ENCODE results near the gene SEC23A.
"Not testable (repeated sequence)": the region's sequence is repeated elsewhere in the genome, so short reads cannot be mapped to it uniquely, and the experiment has no call there.

Gene SEC23A

GRCh38 chr14:39028620-39029019 lies 74.4 kb downstream of the SEC23A start:
- no peak for DNase-seq

- no peak for DNase-seq
Observed at GRCh38 chr14:39025810-39026627, 77.0 kb downstream of the SEC23A start.

GRCh38 chr14:39025250-39025809 lies 77.7 kb downstream of the SEC23A start:
- DNase-seq = no peak

DNA sequence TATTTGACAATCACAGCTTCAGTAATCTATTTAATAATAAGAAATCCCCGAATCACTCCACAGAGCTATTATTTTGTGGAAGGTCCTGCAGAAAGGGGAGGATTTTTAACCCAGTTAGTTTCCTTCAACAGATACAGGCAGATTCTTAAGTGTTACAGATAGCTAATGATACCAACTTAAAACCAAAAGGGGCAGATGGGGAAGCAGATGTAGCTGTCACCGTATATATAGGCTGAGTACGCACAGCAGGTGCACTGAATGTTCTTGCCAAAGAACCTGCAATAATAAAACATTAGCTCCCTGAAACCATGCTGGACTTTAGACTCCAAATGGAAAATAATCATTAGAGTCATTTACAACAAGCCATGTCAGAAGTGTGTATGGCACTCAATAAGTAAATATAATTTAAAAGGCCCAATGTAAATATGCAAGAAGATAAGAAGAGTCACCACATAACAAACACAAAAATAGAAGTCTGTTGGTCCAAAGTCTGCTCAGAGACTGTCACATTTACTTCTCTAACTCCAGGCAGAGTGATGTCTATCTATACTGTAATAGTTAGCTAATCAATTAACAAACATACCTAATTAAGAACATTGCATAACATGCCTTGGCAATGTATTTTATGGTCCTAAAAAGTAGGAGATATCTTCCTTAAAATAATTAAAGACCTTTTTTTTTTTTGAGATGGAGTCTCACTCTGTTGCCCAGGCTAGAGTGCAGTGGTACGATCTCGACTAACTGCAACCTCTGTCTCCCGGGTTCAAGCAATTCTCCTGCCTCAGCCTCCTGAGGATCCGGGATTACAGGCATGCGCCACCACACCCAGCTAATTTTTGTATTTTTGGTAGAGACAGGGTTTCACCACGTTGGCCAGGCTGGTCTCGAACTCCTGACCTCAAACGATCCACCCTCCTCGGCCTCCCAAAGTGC lies 78.8 kb downstream of the SEC23A start:
- no peak for DNase-seq

DNA sequence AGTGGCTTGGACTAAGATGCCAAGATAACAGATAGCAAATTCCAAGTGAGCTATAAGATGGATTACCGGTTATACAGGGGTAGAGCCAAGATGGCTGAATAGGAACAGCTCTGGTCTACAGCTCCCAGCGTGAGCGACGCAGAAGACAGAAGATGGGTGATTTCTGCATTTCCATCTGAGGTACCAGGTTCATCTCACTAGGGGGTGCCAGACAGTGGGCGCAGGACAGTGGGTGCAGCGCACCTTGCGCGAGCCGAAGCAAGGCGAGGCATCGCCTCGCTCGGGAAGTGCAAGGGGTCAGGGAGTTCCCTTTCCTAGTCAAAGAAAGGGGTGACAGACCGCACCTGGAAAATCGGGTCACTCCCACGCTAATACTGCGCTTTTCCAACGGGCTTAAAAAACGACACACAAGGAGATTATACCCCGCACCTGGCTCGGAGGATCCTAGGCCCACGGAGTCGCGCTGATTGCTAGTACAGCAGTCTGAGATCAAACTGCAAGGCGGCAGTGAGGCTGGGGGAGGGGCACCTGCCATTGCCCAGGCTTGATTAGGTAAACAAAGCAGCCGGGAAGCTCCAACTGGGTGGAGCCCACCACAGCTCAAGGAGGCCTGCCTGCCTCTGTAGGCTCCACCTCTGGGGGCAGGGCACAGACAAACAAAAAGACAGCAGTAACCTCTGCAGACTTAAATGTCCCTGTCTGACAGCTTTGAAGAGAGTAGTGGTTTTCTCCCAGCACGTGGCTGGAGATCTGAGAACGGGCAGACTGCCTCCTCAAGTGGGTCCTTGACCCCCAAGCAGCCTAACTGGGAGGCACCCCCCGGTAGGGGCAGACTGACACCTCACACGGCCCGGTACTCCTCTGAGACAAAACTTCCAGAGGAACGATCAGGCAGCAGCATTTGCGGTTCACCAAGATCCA lies 85.7 kb downstream of the SEC23A start:
- DNase-seq = not testable (repeated sequence)

DNA sequence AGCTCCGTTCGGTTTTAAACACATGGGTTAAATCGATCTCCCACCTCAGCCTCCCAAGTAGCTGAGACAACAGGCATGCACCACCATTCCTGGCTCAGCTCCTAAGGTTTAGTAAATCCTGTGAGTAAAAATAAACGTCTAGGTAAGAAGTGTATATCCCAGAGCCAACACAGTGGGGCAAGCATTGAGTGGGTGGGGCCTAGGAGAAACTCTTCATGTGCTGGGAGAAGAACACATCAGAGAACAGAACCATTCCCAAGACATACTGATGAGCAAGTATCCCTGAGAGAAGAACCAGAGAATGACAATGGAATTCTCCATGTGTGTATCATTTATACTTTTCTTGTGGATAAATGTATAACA lies 86.3 kb downstream of the SEC23A start:
- no peak for DNase-seq

- DNase-seq = no peak
Observed at GRCh38 chr14:39015964-39016577, 87.0 kb downstream of the SEC23A start.

GRCh38 chr14:39015360-39015961 lies 87.6 kb downstream of the SEC23A start:
- DNase-seq = no peak

GRCh38 chr14:39014460-39014859 lies 88.6 kb downstream of the SEC23A start:
- DNase-seq = no peak

- DNase-seq = not testable (repeated sequence)
Observed at GRCh38 chr14:39008965-39009364, 94.1 kb downstream of the SEC23A start.

GRCh38 chr14:39006721-39007410 lies 96.2 kb downstream of the SEC23A start:
- no peak for DNase-seq

- DNase-seq = no peak
Observed at GRCh38 chr14:39005044-39005880, 97.8 kb downstream of the SEC23A start.

- DNase-seq = no peak
Observed at GRCh38 chr14:38999949-39000348, 103.1 kb downstream of the SEC23A start.

GRCh38 chr14:38994731-38995130 lies 108.3 kb downstream of the SEC23A start:
- no peak for DNase-seq

- DNase-seq = no peak
Observed at GRCh38 chr14:38993981-38994380, 109.1 kb downstream of the SEC23A start.

- DNase-seq = no peak
Observed at GRCh38 chr14:38992067-38992844, 110.8 kb downstream of the SEC23A start.

GRCh38 chr14:38991299-38991698 lies 111.7 kb downstream of the SEC23A start:
- DNase-seq = no peak

- no peak for DNase-seq
Observed at GRCh38 chr14:38989922-38990546, 113.0 kb downstream of the SEC23A start.

DNA sequence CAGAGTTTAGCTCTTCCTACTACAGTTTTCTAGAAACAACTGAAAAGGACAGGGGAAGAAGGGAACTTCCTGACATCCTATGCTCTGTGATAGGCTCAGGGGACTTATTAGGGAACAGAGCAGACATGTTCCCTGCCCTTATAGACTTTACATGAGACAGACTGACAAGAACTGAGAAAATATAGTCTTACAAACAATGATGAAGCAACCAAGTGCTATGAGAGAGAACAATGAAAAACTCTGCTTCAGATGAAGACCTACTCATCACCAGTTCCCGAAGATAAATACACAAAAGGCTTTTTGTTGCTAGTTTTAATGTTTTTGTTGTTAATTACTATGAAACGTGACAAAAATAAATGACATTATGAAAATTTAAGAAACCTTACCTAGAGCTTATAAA lies 115.3 kb downstream of the SEC23A start:
- DNase-seq = no peak
